HG03196 (cell line): ENCODE data around the gene MYO5C.

Source experiments
- ATAC-seq: cut with Tn5 transposase; IDR thresholded peaks from one replicate; pipeline ENCODE4 v1.9.1; 2021; ENCODE audit not compliant: unreplicated experiment

Gene MYO5C

GRCh38 chr15:52153900-52154895 lies 141.4 kb downstream of the MYO5C start:
- ATAC-seq: no peak

DNA sequence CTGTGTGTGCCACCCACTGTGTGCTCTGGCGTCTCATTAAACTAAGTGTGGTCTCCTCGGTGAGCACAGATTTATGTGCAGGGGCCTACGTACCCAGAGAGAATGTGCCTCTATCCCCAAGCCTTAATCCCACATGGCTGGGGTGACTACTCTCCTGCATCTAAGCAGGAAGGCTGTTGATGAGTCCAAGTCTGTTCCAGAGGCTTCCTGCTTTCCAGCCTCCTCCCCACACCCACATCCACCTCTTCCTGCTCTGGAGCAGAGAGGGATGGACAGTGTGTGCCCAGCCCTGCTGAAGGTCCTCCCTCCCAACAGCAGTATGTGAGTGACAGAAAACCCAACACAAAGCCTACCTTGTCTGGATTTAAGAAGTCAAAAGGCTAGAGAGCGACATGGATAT lies 144.3 kb downstream of the MYO5C start:
- no peak for ATAC-seq

GRCh38 chr15:52150871-52151270 lies 144.7 kb downstream of the MYO5C start:
- ATAC-seq: no peak

DNA sequence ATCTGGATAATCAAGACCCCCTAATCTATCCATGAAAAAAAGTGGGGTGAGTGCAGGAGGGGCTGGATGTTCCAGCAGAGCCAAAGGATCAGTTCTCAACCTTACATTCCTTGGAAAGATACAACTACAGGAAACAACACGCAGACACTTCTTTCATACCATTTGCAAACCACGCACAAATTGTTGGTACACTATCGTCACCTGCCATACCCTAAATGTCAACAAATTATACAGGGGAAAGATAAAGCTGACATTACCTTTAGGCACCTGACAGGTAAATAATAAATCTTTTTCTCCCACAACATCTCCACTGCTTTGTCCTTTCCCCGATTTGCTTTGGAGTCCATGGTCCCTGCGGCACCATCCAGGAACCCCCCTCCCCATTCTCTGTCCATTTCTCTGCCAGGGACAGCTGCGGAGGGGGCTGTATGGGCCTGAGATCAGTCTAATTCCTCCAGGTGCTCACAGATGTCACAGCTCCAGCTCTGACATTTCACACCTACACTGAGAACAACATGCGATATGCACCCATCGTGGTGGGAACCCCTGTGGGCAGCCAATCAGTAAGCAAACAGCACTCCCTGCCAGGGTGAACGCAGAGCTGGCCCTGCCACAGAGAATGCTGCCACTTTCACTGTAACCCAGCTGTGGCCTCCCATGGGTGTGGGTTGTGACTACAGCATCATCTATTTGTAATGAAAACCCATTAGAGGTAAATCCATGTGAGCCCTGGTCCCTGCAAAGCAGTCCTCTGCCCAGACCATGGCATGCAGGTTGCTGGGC lies 145.4 kb downstream of the MYO5C start:
- ATAC-seq: no peak

- ATAC-seq: no peak
These were observed 147.2 kb downstream of the MYO5C start for GRCh38 chr15:52148403-52148802.

DNA sequence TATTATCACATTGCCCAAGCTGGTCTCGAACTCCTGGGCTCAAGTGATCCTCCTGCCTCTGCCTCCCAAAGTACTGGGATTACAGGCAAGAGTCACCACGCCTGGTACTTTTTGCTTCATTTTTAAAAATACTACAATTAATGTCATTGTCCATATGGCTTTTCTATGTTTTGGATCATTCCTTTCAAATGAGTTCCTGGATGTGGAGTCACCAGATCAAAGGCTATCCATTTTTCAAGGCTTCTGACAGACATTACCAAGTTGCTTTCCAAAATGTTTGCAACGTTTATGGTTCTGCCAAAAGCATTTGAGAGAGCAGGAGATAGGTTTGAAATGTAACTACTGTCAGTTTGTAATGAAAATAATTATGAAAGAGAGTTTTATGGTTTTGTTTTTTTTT lies 148.8 kb downstream of the MYO5C start:
- no peak for ATAC-seq

- no peak for ATAC-seq
These were observed 149.3 kb downstream of the MYO5C start for GRCh38 chr15:52146261-52146660.

GRCh38 chr15:52144656-52145178 lies 150.9 kb downstream of the MYO5C start:
- ATAC-seq: no peak

DNA sequence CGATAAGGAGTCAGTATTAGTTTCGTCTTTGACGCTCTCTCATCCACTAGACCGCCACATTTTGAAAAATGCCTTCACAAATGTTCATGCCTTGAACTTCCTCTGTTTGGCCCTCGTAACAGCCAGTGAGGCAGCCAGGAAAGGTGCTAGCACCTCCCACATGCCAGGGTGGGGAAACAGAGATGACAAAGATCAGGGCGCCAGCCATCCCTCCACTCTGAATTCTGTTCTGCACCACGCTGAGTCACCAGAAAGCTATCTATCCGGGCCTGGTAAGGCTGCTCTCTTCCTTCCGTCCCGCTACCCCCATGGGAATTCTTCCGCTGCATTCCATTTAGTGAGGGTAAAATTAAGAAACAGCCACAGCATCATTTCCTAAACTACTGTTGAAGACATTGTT lies 151.7 kb downstream of the MYO5C start:
- no peak for ATAC-seq
